AG09309 (cell line): ENCODE results near the gene TMEM131.

Experiments used
- DNase-seq: peaks from one replicate; pipeline ENCODE4 v3.0.0-alpha.2; 2010; ENCODE audit warnings: low read depth
- H3K4me3 ChIP-seq: 2 replicates; pipeline ENCODE4 v1.5.1; 2011; ENCODE audit warnings: mild to moderate bottlenecking, low read depth, low read length, moderate library complexity; ENCODE audit not compliant: control insufficient read depth
- CTCF ChIP-seq: IDR thresholded peaks from 2 replicates; pipeline ENCODE4 v1.5.1; 2011; ENCODE audit warnings: mild to moderate bottlenecking, low read depth, low read length, inconsistent platforms; ENCODE audit not compliant: insufficient read depth, control insufficient read depth; ENCODE audit errors: missing control alignments

The TMEM131 gene

GRCh38 chr2:97752342-97753334, 243.1 kb downstream of the TMEM131 start:
- no peak overlapping the region for H3K4me3 ChIP-seq
- DNase-seq = no peak

GRCh38 chr2:97751752-97752151, 244.0 kb downstream of the TMEM131 start:
- H3K4me3 ChIP-seq = no peak overlapping the region
- TF ChIP-seq CTCF = no peak
- no peak for DNase-seq

More at GRCh38 chr2:97752342-97753334, 243.1 kb downstream of the TMEM131 start:
- no peak for TF ChIP-seq CTCF

- H3K4me3 ChIP-seq = no peak overlapping the region
- no peak for DNase-seq
- TF ChIP-seq CTCF = no peak
Measured at GRCh38 chr2:97750017-97750416, 245.7 kb downstream of the TMEM131 start.

- H3K4me3 ChIP-seq = no peak overlapping the region
- TF ChIP-seq CTCF = no peak
- DNase-seq = no peak
Measured at GRCh38 chr2:97749581-97749980, 246.2 kb downstream of the TMEM131 start.

GRCh38 chr2:97747716-97748115, 248.0 kb downstream of the TMEM131 start:
- no peak overlapping the region for H3K4me3 ChIP-seq
- DNase-seq = peak; percentile 35
- TF ChIP-seq CTCF = no peak

- TF ChIP-seq CTCF = no peak
- no peak overlapping the region for H3K4me3 ChIP-seq
- DNase-seq = no peak
Measured at GRCh38 chr2:97747285-97747684, 248.5 kb downstream of the TMEM131 start.
